Measurements from ENCODE around the gene FOXF1.

The FOXF1 gene

DNA sequence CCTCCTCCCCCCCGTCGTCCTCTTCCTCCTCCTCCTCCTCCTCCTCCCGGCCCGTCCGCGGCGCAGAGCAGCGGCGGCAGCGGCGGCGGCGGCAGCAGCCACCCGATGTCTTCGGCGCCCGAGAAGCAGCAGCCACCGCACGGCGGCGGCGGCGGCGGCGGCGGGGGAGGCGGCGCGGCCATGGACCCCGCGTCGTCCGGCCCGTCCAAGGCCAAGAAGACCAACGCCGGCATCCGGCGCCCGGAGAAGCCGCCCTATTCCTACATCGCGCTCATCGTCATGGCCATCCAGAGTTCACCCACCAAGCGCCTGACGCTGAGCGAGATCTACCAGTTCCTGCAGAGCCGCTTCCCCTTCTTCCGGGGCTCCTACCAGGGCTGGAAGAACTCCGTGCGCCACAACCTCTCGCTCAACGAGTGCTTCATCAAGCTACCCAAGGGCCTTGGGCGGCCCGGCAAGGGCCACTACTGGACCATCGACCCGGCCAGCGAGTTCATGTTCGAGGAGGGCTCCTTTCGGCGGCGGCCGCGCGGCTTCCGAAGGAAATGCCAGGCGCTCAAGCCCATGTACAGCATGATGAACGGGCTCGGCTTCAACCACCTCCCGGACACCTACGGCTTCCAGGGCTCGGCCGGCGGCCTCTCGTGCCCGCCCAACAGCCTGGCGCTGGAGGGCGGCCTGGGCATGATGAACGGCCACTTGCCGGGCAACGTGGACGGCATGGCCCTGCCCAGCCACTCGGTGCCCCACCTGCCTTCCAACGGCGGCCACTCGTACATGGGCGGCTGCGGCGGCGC, at the start of gene FOXF1:
Gene FOXF1 (plus strand): TSS at position 63 of the 797 bp plus-strand sequence. CDS start 43 bp downstream, at position 106.
- TF ChIP-seq YY1 (IDR thresholded peaks at IDR 0.05; ENCODE audit: insufficient read depth, insufficient read length) (no peak), SUZ12 (IDR thresholded peaks at IDR 0.05; ENCODE audit: extremely low read depth, insufficient read depth, insufficient read length) (peak; percentile 98), ZNF274 (IDR thresholded peaks at IDR 0.05; ENCODE audit: low read depth, low read length) (no peak)
- DNase-seq (ENCODE audit: low read depth, low spot score): no peak
- H3K9ac ChIP-seq (ENCODE audit: insufficient read length, low read depth): peak within 1 kb of the TSS; percentile 50
- H3K27me3 ChIP-seq (ENCODE audit: insufficient read depth, insufficient read length): peaks cover 99% of the 10 kb centered on the region
- H3K9me3 ChIP-seq (ENCODE audit: insufficient read depth, low read length): no peaks in the 10 kb centered on the region
- H3K36me3 ChIP-seq (ENCODE audit: insufficient read depth, insufficient read length, low read length): no peaks in the 10 kb centered on the region
- H3K4me3 ChIP-seq (ENCODE audit: insufficient read length, low read depth): peak within 1 kb of the TSS; percentile 28
- H3K4me1 ChIP-seq (ENCODE audit: insufficient read depth, insufficient read length): peaks cover 29% of the 10 kb centered on the region

DNA sequence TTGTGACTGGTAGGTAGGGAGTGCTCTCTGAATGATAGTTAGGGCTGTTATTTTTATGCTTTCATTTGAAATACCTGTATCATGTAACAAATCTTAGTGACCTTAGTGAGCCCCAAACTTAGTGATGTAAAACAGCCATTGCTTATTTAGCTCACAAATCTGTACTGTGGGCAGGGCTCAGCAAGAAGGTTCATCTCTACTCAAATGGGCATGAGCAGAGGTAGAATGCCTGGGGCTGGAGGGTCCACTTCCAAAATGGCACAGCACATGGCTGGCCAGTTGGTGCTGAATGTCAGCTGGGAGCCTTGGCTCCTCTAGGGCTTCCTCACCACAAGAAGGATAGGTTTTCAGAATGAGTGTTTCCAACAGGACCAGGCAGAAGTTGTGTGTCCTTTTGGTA, 49.3 kb upstream of the FOXF1 start:
- Histone ChIP-seq H3K4me1 (ENCODE audit: insufficient read depth, insufficient read length) (no peaks in the 10 kb centered on the region), H3K27me3 (ENCODE audit: insufficient read depth, insufficient read length) (peaks cover 15% of the 10 kb centered on the region), H3K36me3 (ENCODE audit: insufficient read depth, insufficient read length, low read length) (no peaks in the 10 kb centered on the region), H3K9ac (ENCODE audit: insufficient read length, low read depth) (no peak overlapping the region), H3K9me3 (ENCODE audit: insufficient read depth, low read length) (peaks cover 28% of the 10 kb centered on the region), H3K4me3 (ENCODE audit: insufficient read length, low read depth) (no peak overlapping the region)
- TF ChIP-seq YY1 (IDR thresholded peaks at IDR 0.05; ENCODE audit: insufficient read depth, insufficient read length) (no peak), SUZ12 (IDR thresholded peaks at IDR 0.05; ENCODE audit: extremely low read depth, insufficient read depth, insufficient read length) (no peak), ZNF274 (IDR thresholded peaks at IDR 0.05; ENCODE audit: low read depth, low read length) (no peak)
- no peak for DNase-seq (ENCODE audit: low read depth, low spot score)

DNA sequence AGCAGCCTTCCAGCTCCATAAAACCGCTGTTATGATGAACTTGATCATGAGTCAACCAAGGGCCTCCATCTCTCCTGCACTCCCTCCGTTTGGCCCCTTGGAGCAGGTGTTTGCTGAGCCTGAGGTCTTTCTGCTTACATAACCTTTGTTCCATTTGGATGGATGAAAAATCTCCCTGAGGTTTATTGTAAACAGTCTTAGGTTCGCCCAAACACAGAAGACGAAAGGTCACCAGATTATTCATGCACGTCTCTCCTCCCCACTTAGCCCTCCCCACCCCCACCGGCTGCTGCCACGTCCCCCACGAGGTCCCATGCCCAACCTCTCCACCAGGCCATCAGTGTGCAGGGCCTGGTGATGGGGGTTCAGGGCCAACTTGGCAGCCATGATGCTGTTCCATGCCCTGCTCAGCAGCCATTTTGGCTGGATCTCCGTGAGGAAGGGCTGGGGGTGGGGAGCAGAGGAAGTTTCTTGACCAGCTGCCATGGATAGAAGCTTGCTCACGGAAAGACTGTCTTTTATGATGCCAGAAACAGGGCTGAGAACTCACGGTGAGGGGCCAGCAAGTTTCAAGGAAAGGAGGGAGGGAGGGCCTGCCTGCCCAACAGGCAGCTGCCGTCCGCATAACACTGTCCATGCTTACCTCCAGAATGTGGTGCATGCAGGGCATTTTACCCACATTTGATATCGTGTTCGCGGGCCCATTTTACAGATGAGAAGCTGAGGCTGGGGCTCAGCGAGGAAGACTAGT, 47.8 kb upstream of the FOXF1 start:
- TF ChIP-seq YY1 (IDR thresholded peaks at IDR 0.05; ENCODE audit: insufficient read depth, insufficient read length) (no peak), ZNF274 (IDR thresholded peaks at IDR 0.05; ENCODE audit: low read depth, low read length) (no peak), SUZ12 (IDR thresholded peaks at IDR 0.05; ENCODE audit: extremely low read depth, insufficient read depth, insufficient read length) (no peak)
- DNase-seq (ENCODE audit: low read depth, low spot score): no peak
- Histone ChIP-seq H3K27me3 (ENCODE audit: insufficient read depth, insufficient read length) (peaks cover 9% of the 10 kb centered on the region), H3K4me1 (ENCODE audit: insufficient read depth, insufficient read length) (no peaks in the 10 kb centered on the region), H3K9ac (ENCODE audit: insufficient read length, low read depth) (no peak overlapping the region), H3K9me3 (ENCODE audit: insufficient read depth, low read length) (peaks cover 28% of the 10 kb centered on the region), H3K4me3 (ENCODE audit: insufficient read length, low read depth) (no peak overlapping the region), H3K36me3 (ENCODE audit: insufficient read depth, insufficient read length, low read length) (no peaks in the 10 kb centered on the region)

DNA sequence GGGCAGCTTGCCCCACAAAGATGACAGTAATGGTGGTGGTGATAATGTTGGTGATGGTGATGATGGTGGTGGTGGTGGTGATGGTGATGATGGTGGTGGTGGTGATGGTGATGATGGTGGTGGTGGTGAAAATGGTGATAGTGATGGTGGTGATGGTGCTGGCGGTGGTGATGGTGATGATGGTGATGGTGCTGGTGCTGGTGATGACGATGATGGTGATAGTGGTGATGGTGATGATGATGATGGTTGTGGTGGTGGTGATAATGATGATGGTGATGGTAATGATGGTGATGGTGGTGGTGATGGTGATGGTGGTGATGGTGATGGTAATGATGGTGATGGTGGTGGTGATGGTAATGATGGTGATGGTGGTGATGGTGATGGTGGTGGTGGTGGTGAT, 46.3 kb upstream of the FOXF1 start:
- no peaks in the 10 kb centered on the region for H3K36me3 ChIP-seq (ENCODE audit: insufficient read depth, insufficient read length, low read length)
- TF ChIP-seq SUZ12 (IDR thresholded peaks at IDR 0.05; ENCODE audit: extremely low read depth, insufficient read depth, insufficient read length) (no peak), ZNF274 (IDR thresholded peaks at IDR 0.05; ENCODE audit: low read depth, low read length) (no peak), YY1 (IDR thresholded peaks at IDR 0.05; ENCODE audit: insufficient read depth, insufficient read length) (no peak)

DNA sequence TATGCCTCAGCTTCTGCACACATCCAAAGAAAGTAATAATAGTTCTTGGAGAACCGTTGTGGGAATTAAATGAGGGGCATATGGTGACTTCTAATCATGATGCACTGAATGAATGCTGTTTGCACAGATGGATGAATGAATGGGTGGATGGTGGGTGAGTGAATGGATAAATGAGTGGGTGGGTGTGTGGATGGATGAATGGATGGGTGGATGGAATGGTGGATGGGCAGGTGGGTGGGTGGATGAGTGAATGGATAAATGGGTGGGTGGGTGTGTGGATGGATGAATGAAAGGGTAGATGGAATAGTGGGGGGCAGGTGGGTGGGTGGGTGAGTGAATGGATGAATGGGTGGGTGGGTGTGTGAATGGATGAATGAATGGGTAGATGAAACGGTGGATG, 44.9 kb upstream of the FOXF1 start:
- Histone ChIP-seq H3K4me1 (ENCODE audit: insufficient read depth, insufficient read length) (no peaks in the 10 kb centered on the region), H3K36me3 (ENCODE audit: insufficient read depth, insufficient read length, low read length) (no peaks in the 10 kb centered on the region), H3K27me3 (ENCODE audit: insufficient read depth, insufficient read length) (peaks cover 3% of the 10 kb centered on the region), H3K4me3 (ENCODE audit: insufficient read length, low read depth) (no peak overlapping the region), H3K9me3 (ENCODE audit: insufficient read depth, low read length) (peaks cover 22% of the 10 kb centered on the region), H3K9ac (ENCODE audit: insufficient read length, low read depth) (no peak overlapping the region)
- DNase-seq (ENCODE audit: low read depth, low spot score): no peak
- TF ChIP-seq ZNF274 (IDR thresholded peaks at IDR 0.05; ENCODE audit: low read depth, low read length): no peak
- no peak for TF ChIP-seq YY1 (IDR thresholded peaks at IDR 0.05; ENCODE audit: insufficient read depth, insufficient read length)
- TF ChIP-seq SUZ12 (IDR thresholded peaks at IDR 0.05; ENCODE audit: extremely low read depth, insufficient read depth, insufficient read length): no peak

More for the DNA sequence above, 46.3 kb upstream of the FOXF1 start:
- Histone ChIP-seq H3K9ac (ENCODE audit: insufficient read length, low read depth) (no peak overlapping the region), H3K27me3 (ENCODE audit: insufficient read depth, insufficient read length) (peaks cover 7% of the 10 kb centered on the region), H3K4me1 (ENCODE audit: insufficient read depth, insufficient read length) (no peaks in the 10 kb centered on the region), H3K4me3 (ENCODE audit: insufficient read length, low read depth) (no peak overlapping the region), H3K9me3 (ENCODE audit: insufficient read depth, low read length) (peaks cover 28% of the 10 kb centered on the region)
- no peak for DNase-seq (ENCODE audit: low read depth, low spot score)

DNA sequence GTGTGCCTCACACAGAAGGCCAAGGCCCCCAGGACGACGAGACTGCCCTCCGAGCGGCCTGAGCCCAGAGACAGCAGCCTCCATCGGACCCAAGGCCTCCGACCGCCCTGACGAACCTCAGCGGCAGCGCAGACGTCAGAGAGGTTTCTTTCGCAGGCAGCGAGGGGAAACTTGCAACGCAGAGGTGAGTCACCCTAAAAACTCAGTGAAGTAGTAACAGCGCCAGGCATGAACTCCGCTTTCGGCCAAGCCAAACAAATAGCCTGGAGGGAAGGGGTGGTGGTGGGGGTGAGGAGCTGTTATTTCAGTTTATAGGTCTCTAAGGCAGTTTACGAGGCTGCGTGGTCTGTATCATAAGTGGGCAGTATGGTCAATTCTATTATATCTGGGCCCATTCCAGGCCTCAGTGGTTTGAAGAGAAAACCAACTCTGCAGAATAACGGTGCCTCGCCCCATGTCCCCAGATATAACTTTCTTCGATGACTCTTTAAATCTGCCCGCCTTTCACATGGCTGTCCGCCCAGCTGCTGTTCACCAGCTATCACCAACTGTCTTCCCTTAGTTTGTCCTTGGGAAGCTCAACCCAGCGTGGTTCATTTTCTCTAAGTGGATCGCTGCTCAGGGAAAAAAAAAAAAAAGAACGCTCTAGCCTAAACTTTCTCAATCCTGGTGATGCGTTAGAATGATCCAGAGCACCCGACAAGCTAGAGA, 43.5 kb upstream of the FOXF1 start:
- DNase-seq (ENCODE audit: low read depth, low spot score): no peak
- peaks cover 9% of the 10 kb centered on the region for H3K9me3 ChIP-seq (ENCODE audit: insufficient read depth, low read length)
- H3K36me3 ChIP-seq (ENCODE audit: insufficient read depth, insufficient read length, low read length): no peaks in the 10 kb centered on the region
- H3K4me3 ChIP-seq (ENCODE audit: insufficient read length, low read depth): no peak overlapping the region
- TF ChIP-seq ZNF274 (IDR thresholded peaks at IDR 0.05; ENCODE audit: low read depth, low read length): no peak
- no peak for TF ChIP-seq YY1 (IDR thresholded peaks at IDR 0.05; ENCODE audit: insufficient read depth, insufficient read length)
- no peak for TF ChIP-seq SUZ12 (IDR thresholded peaks at IDR 0.05; ENCODE audit: extremely low read depth, insufficient read depth, insufficient read length)
- H3K27me3 ChIP-seq (ENCODE audit: insufficient read depth, insufficient read length): no peaks in the 10 kb centered on the region
- H3K9ac ChIP-seq (ENCODE audit: insufficient read length, low read depth): no peak overlapping the region
- no peaks in the 10 kb centered on the region for H3K4me1 ChIP-seq (ENCODE audit: insufficient read depth, insufficient read length)

Data from NT2/D1 (cell line).